ENCODE measurements around the gene GRIA4. TPM values are rescaled to one million over a fixed set of nuclear protein-coding genes. Genes with fewer than 3 reads are reported as not detected.

GRIA4 gene
- total and polyA plus RNA-seq, 2 donors (not counting 1 experiment from before 2014, with no cell fraction given), result 0.15 to 0.50 TPM

GRCh38 chr11:105910095-105910715 is 300.3 kb downstream of the GRIA4 start:
- Histone ChIP-seq H2AFZ (ENCODE audit: low read length) (no peak overlapping the region), H3K4me2 (ENCODE audit: extremely low read depth, insufficient read depth, low read length) (no peak overlapping the region), H3K27me3 (ENCODE audit: control insufficient read depth, insufficient read depth, low read length) (no peaks in the 10 kb centered on the region), H3K9me3 (ENCODE audit: control insufficient read depth, insufficient read depth, low read depth, low read length) (no peaks in the 10 kb centered on the region), H3K4me3 (replicated peaks in 1 of 4; ENCODE audit: control extremely low read depth in 1 of 4, insufficient read depth in 1 of 4, low read depth in 3 of 4, low read length in 4 of 4) (no peak overlapping the region), H3K36me3 (ENCODE audit: control insufficient read depth, insufficient read depth, low read length) (no peaks in the 10 kb centered on the region), H3K9ac (ENCODE audit: insufficient read depth, low read length) (no peak overlapping the region), H3K27ac (ENCODE audit: insufficient read depth, low read length) (no peak overlapping the region), H4K20me1 (ENCODE audit: control insufficient read depth, extremely low read depth, insufficient read depth, low read length) (no peaks in the 10 kb centered on the region), H3K4me1 (ENCODE audit: control insufficient read depth, extremely low read depth, insufficient read depth, low read length) (no peaks in the 10 kb centered on the region), H3K79me2 (ENCODE audit: control insufficient read depth, insufficient read depth, low read length) (no peaks in the 10 kb centered on the region)
- peak; percentile 71 to 75 for DNase-seq (ENCODE audit: low read depth in 2 of 2)
- no peak for TF ChIP-seq EZH2 (IDR thresholded peaks at IDR 0.05; ENCODE audit: low read length, missing control alignments)
- TF ChIP-seq, protein P1, sequence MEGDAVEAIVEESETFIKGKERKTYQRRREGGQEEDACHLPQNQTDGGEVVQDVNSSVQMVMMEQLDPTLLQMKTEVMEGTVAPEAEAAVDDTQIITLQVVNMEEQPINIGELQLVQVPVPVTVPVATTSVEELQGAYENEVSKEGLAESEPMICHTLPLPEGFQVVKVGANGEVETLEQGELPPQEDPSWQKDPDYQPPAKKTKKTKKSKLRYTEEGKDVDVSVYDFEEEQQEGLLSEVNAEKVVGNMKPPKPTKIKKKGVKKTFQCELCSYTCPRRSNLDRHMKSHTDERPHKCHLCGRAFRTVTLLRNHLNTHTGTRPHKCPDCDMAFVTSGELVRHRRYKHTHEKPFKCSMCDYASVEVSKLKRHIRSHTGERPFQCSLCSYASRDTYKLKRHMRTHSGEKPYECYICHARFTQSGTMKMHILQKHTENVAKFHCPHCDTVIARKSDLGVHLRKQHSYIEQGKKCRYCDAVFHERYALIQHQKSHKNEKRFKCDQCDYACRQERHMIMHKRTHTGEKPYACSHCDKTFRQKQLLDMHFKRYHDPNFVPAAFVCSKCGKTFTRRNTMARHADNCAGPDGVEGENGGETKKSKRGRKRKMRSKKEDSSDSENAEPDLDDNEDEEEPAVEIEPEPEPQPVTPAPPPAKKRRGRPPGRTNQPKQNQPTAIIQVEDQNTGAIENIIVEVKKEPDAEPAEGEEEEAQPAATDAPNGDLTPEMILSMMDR (conservative IDR thresholded peaks at IDR 0.05 in 1 of 2, IDR thresholded peaks at IDR 0.05 in 1 of 2; ENCODE audit: low read depth in 1 of 2, low read length in 2 of 2), result no peak

GRCh38 chr11:105911454-105911853 is 301.6 kb downstream of the GRIA4 start:
- no peaks in the 10 kb centered on the region for H4K20me1 ChIP-seq (ENCODE audit: control insufficient read depth, extremely low read depth, insufficient read depth, low read length)
- no peak overlapping the region for H3K4me2 ChIP-seq (ENCODE audit: extremely low read depth, insufficient read depth, low read length)
- H3K36me3 ChIP-seq (ENCODE audit: control insufficient read depth, insufficient read depth, low read length), result no peaks in the 10 kb centered on the region
- no peak overlapping the region for H2AFZ ChIP-seq (ENCODE audit: low read length)
- H3K27ac ChIP-seq (ENCODE audit: insufficient read depth, low read length), result no peak overlapping the region
- no peak for TF ChIP-seq EZH2 (IDR thresholded peaks at IDR 0.05; ENCODE audit: low read length, missing control alignments)
- TF ChIP-seq, protein P1 (conservative IDR thresholded peaks at IDR 0.05 in 1 of 2, IDR thresholded peaks at IDR 0.05 in 1 of 2; ENCODE audit: low read depth in 1 of 2, low read length in 2 of 2), result no peak
- no peak overlapping the region for H3K4me3 ChIP-seq (replicated peaks in 1 of 4; ENCODE audit: control extremely low read depth in 1 of 4, insufficient read depth in 1 of 4, low read depth in 3 of 4, low read length in 4 of 4)
- no peaks in the 10 kb centered on the region for H3K27me3 ChIP-seq (ENCODE audit: control insufficient read depth, insufficient read depth, low read length)
- H3K79me2 ChIP-seq (ENCODE audit: control insufficient read depth, insufficient read depth, low read length), result no peaks in the 10 kb centered on the region
- DNase-seq (ENCODE audit: low read depth in 2 of 2), result peak in 1 of 2 donors; percentile 83
- H3K9me3 ChIP-seq (ENCODE audit: control insufficient read depth, insufficient read depth, low read depth, low read length), result no peaks in the 10 kb centered on the region
- no peaks in the 10 kb centered on the region for H3K4me1 ChIP-seq (ENCODE audit: control insufficient read depth, extremely low read depth, insufficient read depth, low read length)
- no peak overlapping the region for H3K9ac ChIP-seq (ENCODE audit: insufficient read depth, low read length)

GRCh38 chr11:105912666-105913065 is 302.8 kb downstream of the GRIA4 start:
- H3K27me3 ChIP-seq (ENCODE audit: control insufficient read depth, insufficient read depth, low read length), result no peaks in the 10 kb centered on the region
- no peak for TF ChIP-seq EZH2 (IDR thresholded peaks at IDR 0.05; ENCODE audit: low read length, missing control alignments)
- TF ChIP-seq, protein P1 (conservative IDR thresholded peaks at IDR 0.05 in 1 of 2, IDR thresholded peaks at IDR 0.05 in 1 of 2; ENCODE audit: low read depth in 1 of 2, low read length in 2 of 2), result no peak
- H3K27ac ChIP-seq (ENCODE audit: insufficient read depth, low read length), result no peak overlapping the region
- no peak overlapping the region for H3K9ac ChIP-seq (ENCODE audit: insufficient read depth, low read length)
- H4K20me1 ChIP-seq (ENCODE audit: control insufficient read depth, extremely low read depth, insufficient read depth, low read length), result no peaks in the 10 kb centered on the region
- H3K4me3 ChIP-seq (replicated peaks in 1 of 4; ENCODE audit: control extremely low read depth in 1 of 4, insufficient read depth in 1 of 4, low read depth in 3 of 4, low read length in 4 of 4), result no peak overlapping the region
- no peak overlapping the region for H2AFZ ChIP-seq (ENCODE audit: low read length)
- H3K4me1 ChIP-seq (ENCODE audit: control insufficient read depth, extremely low read depth, insufficient read depth, low read length), result no peaks in the 10 kb centered on the region
- no peaks in the 10 kb centered on the region for H3K9me3 ChIP-seq (ENCODE audit: control insufficient read depth, insufficient read depth, low read depth, low read length)
- H3K4me2 ChIP-seq (ENCODE audit: extremely low read depth, insufficient read depth, low read length), result no peak overlapping the region
- no peak for DNase-seq (ENCODE audit: low read depth in 2 of 2)
- H3K36me3 ChIP-seq (ENCODE audit: control insufficient read depth, insufficient read depth, low read length), result no peaks in the 10 kb centered on the region
- H3K79me2 ChIP-seq (ENCODE audit: control insufficient read depth, insufficient read depth, low read length), result no peaks in the 10 kb centered on the region

Measured in fibroblast of lung (primary cell).